Pancreas (tissue), 10 donors: ENCODE data around the gene APOL3. TPM values are rescaled to one million over a fixed set of nuclear protein-coding genes. Genes with fewer than 3 reads are reported as not detected.

Experiments
- ATAC-seq, 4 donors: fragments of 200-7000 bp; cut with Tn5 transposase; one replicate each; pipeline versions ENCODE4 v1.8.0 to v1.9.1; 2020; ENCODE audit warnings: mild to moderate bottlenecking in 4 of 4, moderate library complexity in 4 of 4
- DNase-seq, 6 donors: peaks; one replicate each; pipeline ENCODE4 v3.0.0-alpha.2; 2020
- FAIRE-seq: peaks from 2 replicates; lab custom pipeline; 2012; peaks lifted over from hg19 to GRCh38; lab: Jason Lieb, UNC
- H3K27ac ChIP-seq, 4 donors: fragments of 200-600 bp; sonication (generic); 1 replicate in 3 of 4; 2 replicates in 1 of 4; pipeline versions ENCODE4 v1.5.0 to v1.8.0; 2020
- H3K27me3 ChIP-seq, 4 donors: fragments of 200-600 bp; one replicate each; pipeline ENCODE4 v1.8.0; 2021
- H3K36me3 ChIP-seq, 3 donors: fragments of 200-600 bp; sonication (generic) in 1 of 3; one replicate each; pipeline versions ENCODE4 v1.5.0 to v1.8.0; 2020 to 2021
- H3K4me1 ChIP-seq, 3 donors: fragments of 200-600 bp; one replicate each; pipeline ENCODE4 v1.8.0; 2021
- H3K4me3 ChIP-seq, 4 donors: fragments of 200-600 bp; sonication (generic) in 2 of 4; one replicate each; pipeline versions ENCODE4 v1.5.0 to v1.8.0; 2020 to 2021
- H3K9me3 ChIP-seq, 4 donors: fragments of 200-600 bp; one replicate each; pipeline ENCODE4 v1.8.0; 2021
- CTCF ChIP-seq, 4 donors: fragments of 200-600 bp; sonication (generic) in 3 of 4; IDR thresholded peaks; one replicate each; pipeline versions ENCODE4 v1.5.0 to v1.8.0; 2021; ENCODE audit warnings: antibody characterized with exemption in 4 of 4
- WGBS, 2 donors: extraction: QIAGEN DNeasy Blood & Tissue Kit; methylation state at CpG; one replicate each; pipeline ENCODE4 v1.1.7; 2013; 5-methylcytosine and 5-hydroxymethylcytosine counted together
- intact Hi-C, 3 donors: fragments of 100-400 bp; cut with DNase I; formaldehyde crosslinking; loops; one replicate each; pipeline versions ENCODE4 v1.11.1 to v1.14.2; 2022
- polyA plus RNA-seq, 2 donors: library from polyadenylated mRNA; stranded (reverse); fragments of 200-250 nt; gene quantifications; one replicate each; pipeline ENCODE4 v1.2.3, GENCODE V29; 2013
- total RNA-seq, 6 donors: library from RNA; stranded (reverse); fragmentation: NEBNext Ultra II Directional in 4 of 6; extraction: Animal tissue kit (Norgen Biotek cat#: 25700) in 4 of 6; gene quantifications; one replicate each; pipeline versions ENCODE4 v1.2.1 to v1.2.4, GENCODE V29; 2021 to 2023
- donor health status: healthy with polysubstance abuse.
- donor health status: DM: no; HTN: no; CAD: no; lungs with moderate emphysema.
- donor health status: DM: no; HTN: no; CAD: no.
- donor health status: control.
- donor health status: control.
- donor health status: Bipolar disorder and iron deficiency.
- donor health status: DM: yes; HTN: yes; CAD: no.
- donor health status: DM: no; HTN: no; CAD: no.
- donor health status: DM: no; HTN: no; CAD: no.
- donor health status: DM: yes; HTN: yes; CAD: no.

Gene APOL3
- total and polyA plus RNA-seq, 8 donors = 2.5 to 13.5 (median 5.9) TPM

- Histone ChIP-seq H3K27me3 (no peaks in the 10 kb centered on the region), H3K4me3 (no peak overlapping the region), H3K27ac (no peak overlapping the region), H3K4me1 (peaks cover 0 to 4% (median 1%) of the 10 kb centered on the region in 3 donors), H3K36me3 (no peaks in the 10 kb centered on the region), H3K9me3 (no peaks in the 10 kb centered on the region)
- intact Hi-C loops = loop anchor here in 1 of 3 donors (10.0 kb wide), 1 partner anchor 78 kb away; no protein-coding TSS in a partner anchor
- no peak for FAIRE-seq
- TF ChIP-seq CTCF (IDR thresholded peaks at IDR 0.05) = no peak
- WGBS, 2 donors = 50 to 59% methylated on average over 5 of the region's 5 CpGs
- no peak for DNase-seq
- ATAC-seq = peak in 3 of 4 donors; percentile 13 to 53 (median 41)
These were observed 36.5 kb upstream of the APOL3 start for GRCh38 chr22:36197065-36197440.

- Histone ChIP-seq H3K27ac (no peak overlapping the region), H3K4me3 (no peak overlapping the region), H3K4me1 (no peaks in the 10 kb centered on the region), H3K27me3 (no peaks in the 10 kb centered on the region), H3K9me3 (no peaks in the 10 kb centered on the region), H3K36me3 (no peaks in the 10 kb centered on the region)
- ATAC-seq = no peak
- FAIRE-seq = no peak
- no peak for DNase-seq
- WGBS, 2 donors = 53 to 65% methylated on average over 6 of the region's 6 CpGs
- no peak for TF ChIP-seq CTCF (IDR thresholded peaks at IDR 0.05)
- intact Hi-C loops = loop anchor here in 1 of 3 donors (10.0 kb wide), 1 partner anchor 78 kb away; no protein-coding TSS in a partner anchor
These were observed 35.9 kb upstream of the APOL3 start for GRCh38 chr22:36196254-36197064.

GRCh38 chr22:36194971-36195370 lies 34.4 kb upstream of the APOL3 start:
- intact Hi-C loops = loop anchor here in 1 of 3 donors (10.0 kb wide), 1 partner anchor 80 kb away; no protein-coding TSS in a partner anchor

GRCh38 chr22:36194385-36194784 lies 33.8 kb upstream of the APOL3 start:
- Histone ChIP-seq H3K9me3 (no peaks in the 10 kb centered on the region), H3K27me3 (no peaks in the 10 kb centered on the region), H3K4me3 (no peak overlapping the region), H3K36me3 (no peaks in the 10 kb centered on the region), H3K4me1 (no peaks in the 10 kb centered on the region), H3K27ac (no peak overlapping the region)
- FAIRE-seq (no peak), DNase-seq (no peak), ATAC-seq (no peak)
- intact Hi-C loops = loop anchor here in 1 of 3 donors (10.0 kb wide), 1 partner anchor 80 kb away; no protein-coding TSS in a partner anchor
- no peak for TF ChIP-seq CTCF (IDR thresholded peaks at IDR 0.05)
- 55 to 67% methylated on average over 2 of the region's 2 CpGs for WGBS, 2 donors

More at GRCh38 chr22:36194971-36195370, 34.4 kb upstream of the APOL3 start:
- Histone ChIP-seq H3K27ac (no peak overlapping the region), H3K9me3 (no peaks in the 10 kb centered on the region), H3K4me3 (no peak overlapping the region), H3K27me3 (no peaks in the 10 kb centered on the region), H3K4me1 (no peaks in the 10 kb centered on the region), H3K36me3 (no peaks in the 10 kb centered on the region)
- peak in 3 of 4 donors; percentile 42 to 55 (median 47) for TF ChIP-seq CTCF (IDR thresholded peaks at IDR 0.05)
- DNase-seq (peak in 2 of 6 donors; percentile 42 to 49), ATAC-seq (peak; percentile 59 to 92 (median 86)), FAIRE-seq (peak; percentile 61)
- WGBS, 2 donors = 44 to 47% methylated on average over 5 of the region's 5 CpGs
